H1 (cell line): ENCODE measurements around the gene GPR39. TPM values are rescaled to one million over a fixed set of nuclear protein-coding genes. Genes with fewer than 3 reads are reported as not detected.

ENCODE experiments used
- ASH2L ChIP-seq: fragments of 200-600, 300-600 bp; sonication (generic); IDR thresholded peaks from one replicate; pipeline ENCODE4 v1.7.1; 2017; ENCODE audit warnings: low read length
- CHD2 ChIP-seq: IDR thresholded peaks from 2 replicates; pipeline ENCODE4 v1.6.1; 2012; ENCODE audit warnings: low read length, improper control_type of control experiment
- EGR1 ChIP-seq: IDR thresholded peaks from 2 replicates; pipeline ENCODE4 v1.6.1; 2011; ENCODE audit warnings: low read depth, low read length, borderline replicate concordance
- FOSL1 ChIP-seq: IDR thresholded peaks from 2 replicates; pipeline ENCODE4 v1.6.1; 2011; ENCODE audit warnings: mild to moderate bottlenecking, low read depth, low read length, moderate library complexity; ENCODE audit not compliant: insufficient read depth
- NANOG ChIP-seq: IDR thresholded peaks from 2 replicates; pipeline ENCODE4 v1.6.1; 2011; ENCODE audit warnings: low read length, low read depth, mild to moderate bottlenecking, inconsistent platforms; ENCODE audit not compliant: insufficient read depth, poor library complexity, severe bottlenecking
- SRF ChIP-seq: IDR thresholded peaks from 2 replicates; pipeline ENCODE4 v1.6.1; 2011; ENCODE audit warnings: mild to moderate bottlenecking, low read depth, low read length, moderate library complexity
- TAF1 ChIP-seq: IDR thresholded peaks from 2 replicates; pipeline ENCODE4 v1.6.1; 2011; ENCODE audit warnings: mild to moderate bottlenecking, low read depth, low read length
- polyA plus RNA-seq, 7 experiments: library from polyadenylated mRNA; depleted of rRNA in 3 of 7; stranded (reverse) in 5 of 7; unstranded in 2 of 7; fragments of >200 nt in 5 of 7; fragments of 200-250 nt in 2 of 7; gene quantifications; 1 replicate in 5 of 7; 2 replicates in 1 of 7; 4 replicates in 1 of 7; pipeline versions ENCODE4 v1.2.1 to v1.2.3, GENCODE V29; 2011 to 2013; ENCODE audit warnings: missing spikeins in 2 of 7, mixed read lengths in 2 of 7
- total RNA-seq: library from RNA; stranded (reverse); fragmentation: NEBNext Ultra II Directional; extraction: Animal tissue kit (Norgen Biotek cat#: 25700); gene quantifications from 2 replicates; pipeline ENCODE4 v1.2.1, GENCODE V29; 2021
- TF ChIP-seq, protein P1 (sequence below): fragments of 300-600 bp; sonication (generic); IDR thresholded peaks from 2 replicates; pipeline ENCODE4 v1.7.1; 2012; ENCODE audit warnings: low read length, moderate library complexity, mild to moderate bottlenecking, inconsistent platforms; ENCODE audit not compliant: insufficient replicate concordance

GPR39 gene
- total and polyA plus RNA-seq, 2 of the 8 experiments (the other 6 are each of a cell fraction or from before 2014, with no cell fraction given), result 0.63 to 2.7 TPM

- TF ChIP-seq, protein P1, sequence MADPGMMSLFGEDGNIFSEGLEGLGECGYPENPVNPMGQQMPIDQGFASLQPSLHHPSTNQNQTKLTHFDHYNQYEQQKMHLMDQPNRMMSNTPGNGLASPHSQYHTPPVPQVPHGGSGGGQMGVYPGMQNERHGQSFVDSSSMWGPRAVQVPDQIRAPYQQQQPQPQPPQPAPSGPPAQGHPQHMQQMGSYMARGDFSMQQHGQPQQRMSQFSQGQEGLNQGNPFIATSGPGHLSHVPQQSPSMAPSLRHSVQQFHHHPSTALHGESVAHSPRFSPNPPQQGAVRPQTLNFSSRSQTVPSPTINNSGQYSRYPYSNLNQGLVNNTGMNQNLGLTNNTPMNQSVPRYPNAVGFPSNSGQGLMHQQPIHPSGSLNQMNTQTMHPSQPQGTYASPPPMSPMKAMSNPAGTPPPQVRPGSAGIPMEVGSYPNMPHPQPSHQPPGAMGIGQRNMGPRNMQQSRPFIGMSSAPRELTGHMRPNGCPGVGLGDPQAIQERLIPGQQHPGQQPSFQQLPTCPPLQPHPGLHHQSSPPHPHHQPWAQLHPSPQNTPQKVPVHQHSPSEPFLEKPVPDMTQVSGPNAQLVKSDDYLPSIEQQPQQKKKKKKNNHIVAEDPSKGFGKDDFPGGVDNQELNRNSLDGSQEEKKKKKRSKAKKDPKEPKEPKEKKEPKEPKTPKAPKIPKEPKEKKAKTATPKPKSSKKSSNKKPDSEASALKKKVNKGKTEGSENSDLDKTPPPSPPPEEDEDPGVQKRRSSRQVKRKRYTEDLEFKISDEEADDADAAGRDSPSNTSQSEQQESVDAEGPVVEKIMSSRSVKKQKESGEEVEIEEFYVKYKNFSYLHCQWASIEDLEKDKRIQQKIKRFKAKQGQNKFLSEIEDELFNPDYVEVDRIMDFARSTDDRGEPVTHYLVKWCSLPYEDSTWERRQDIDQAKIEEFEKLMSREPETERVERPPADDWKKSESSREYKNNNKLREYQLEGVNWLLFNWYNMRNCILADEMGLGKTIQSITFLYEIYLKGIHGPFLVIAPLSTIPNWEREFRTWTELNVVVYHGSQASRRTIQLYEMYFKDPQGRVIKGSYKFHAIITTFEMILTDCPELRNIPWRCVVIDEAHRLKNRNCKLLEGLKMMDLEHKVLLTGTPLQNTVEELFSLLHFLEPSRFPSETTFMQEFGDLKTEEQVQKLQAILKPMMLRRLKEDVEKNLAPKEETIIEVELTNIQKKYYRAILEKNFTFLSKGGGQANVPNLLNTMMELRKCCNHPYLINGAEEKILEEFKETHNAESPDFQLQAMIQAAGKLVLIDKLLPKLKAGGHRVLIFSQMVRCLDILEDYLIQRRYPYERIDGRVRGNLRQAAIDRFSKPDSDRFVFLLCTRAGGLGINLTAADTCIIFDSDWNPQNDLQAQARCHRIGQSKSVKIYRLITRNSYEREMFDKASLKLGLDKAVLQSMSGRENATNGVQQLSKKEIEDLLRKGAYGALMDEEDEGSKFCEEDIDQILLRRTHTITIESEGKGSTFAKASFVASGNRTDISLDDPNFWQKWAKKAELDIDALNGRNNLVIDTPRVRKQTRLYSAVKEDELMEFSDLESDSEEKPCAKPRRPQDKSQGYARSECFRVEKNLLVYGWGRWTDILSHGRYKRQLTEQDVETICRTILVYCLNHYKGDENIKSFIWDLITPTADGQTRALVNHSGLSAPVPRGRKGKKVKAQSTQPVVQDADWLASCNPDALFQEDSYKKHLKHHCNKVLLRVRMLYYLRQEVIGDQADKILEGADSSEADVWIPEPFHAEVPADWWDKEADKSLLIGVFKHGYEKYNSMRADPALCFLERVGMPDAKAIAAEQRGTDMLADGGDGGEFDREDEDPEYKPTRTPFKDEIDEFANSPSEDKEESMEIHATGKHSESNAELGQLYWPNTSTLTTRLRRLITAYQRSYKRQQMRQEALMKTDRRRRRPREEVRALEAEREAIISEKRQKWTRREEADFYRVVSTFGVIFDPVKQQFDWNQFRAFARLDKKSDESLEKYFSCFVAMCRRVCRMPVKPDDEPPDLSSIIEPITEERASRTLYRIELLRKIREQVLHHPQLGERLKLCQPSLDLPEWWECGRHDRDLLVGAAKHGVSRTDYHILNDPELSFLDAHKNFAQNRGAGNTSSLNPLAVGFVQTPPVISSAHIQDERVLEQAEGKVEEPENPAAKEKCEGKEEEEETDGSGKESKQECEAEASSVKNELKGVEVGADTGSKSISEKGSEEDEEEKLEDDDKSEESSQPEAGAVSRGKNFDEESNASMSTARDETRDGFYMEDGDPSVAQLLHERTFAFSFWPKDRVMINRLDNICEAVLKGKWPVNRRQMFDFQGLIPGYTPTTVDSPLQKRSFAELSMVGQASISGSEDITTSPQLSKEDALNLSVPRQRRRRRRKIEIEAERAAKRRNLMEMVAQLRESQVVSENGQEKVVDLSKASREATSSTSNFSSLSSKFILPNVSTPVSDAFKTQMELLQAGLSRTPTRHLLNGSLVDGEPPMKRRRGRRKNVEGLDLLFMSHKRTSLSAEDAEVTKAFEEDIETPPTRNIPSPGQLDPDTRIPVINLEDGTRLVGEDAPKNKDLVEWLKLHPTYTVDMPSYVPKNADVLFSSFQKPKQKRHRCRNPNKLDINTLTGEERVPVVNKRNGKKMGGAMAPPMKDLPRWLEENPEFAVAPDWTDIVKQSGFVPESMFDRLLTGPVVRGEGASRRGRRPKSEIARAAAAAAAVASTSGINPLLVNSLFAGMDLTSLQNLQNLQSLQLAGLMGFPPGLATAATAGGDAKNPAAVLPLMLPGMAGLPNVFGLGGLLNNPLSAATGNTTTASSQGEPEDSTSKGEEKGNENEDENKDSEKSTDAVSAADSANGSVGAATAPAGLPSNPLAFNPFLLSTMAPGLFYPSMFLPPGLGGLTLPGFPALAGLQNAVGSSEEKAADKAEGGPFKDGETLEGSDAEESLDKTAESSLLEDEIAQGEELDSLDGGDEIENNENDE, result no peak
- TF ChIP-seq TAF1 (no peak), NANOG (no peak), CHD2 (no peak), SRF (no peak), FOSL1 (no peak), EGR1 (no peak), ASH2L (no peak)
These were observed 247.5 kb downstream of the GPR39 start (continued) for GRCh38 chr2:132664096-132664495.
